ENCODE results near the gene MARCHF2.

- TF ChIP-seq EP300 (IDR thresholded peaks at IDR 0.05; ENCODE audit: low read depth) (no peak), CTCF (IDR thresholded peaks at IDR 0.05) (peak; percentile 28 to 54 (median 52)), POLR2A (IDR thresholded peaks at IDR 0.05) (no peak), POLR2AphosphoS5 (IDR thresholded peaks at IDR 0.05) (no peak)
Observed at GRCh38 chr19:8396563-8397203, 16.4 kb upstream of the MARCHF2 start.

Measured in transverse colon (tissue), 4 donors.